ENCODE data around the gene GAPT. TPM values are rescaled to one million over a fixed set of nuclear protein-coding genes. Genes with fewer than 3 reads are reported as not detected.

Gene GAPT
- total RNA-seq, result not detected in 2 replicates

DNA sequence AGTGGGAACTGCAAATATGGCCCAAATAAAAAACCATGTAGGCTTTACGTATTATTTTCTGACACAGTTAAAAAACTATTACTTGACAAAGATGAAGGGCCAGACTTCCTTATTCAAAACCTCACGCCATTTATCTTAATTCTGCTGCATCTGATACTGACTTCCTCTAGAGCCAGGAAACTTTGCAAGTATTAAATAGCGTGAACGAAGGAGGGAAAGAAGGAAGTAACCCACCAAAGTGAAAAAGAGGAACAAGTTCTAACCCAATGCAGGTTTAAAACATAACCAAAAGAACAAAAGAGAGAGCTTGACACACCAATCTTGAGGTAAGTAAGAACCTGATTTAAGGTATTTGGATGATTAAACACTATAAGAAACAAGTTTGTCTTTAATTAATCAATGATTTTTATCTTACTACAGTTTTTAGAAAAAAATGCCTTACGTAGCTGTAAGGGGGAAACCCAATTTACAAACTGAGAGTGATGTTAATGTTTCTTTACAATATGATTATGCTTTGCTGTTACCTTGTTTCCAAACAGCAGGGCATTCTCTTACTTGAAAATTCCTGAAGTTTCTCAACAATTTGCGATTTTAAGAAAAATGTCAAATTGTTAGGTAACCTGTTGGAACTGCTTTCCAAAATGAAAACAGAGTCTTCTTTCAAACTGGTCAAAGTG is at the start of gene GAPT:
Gene GAPT (plus strand): TSS at position 220 of the 677 bp plus-strand sequence. CDS start 3,102 bp downstream, outside the sequence.
- no peak for DNase-seq (ENCODE audit: low spot score)
- H3K9me3 Mint-ChIP-seq, result no peaks in the 10 kb centered on the region
- intact Hi-C loops (cut with micrococcal nuclease), result no loop called here
- H3K27ac Mint-ChIP-seq, result no peak within 1 kb of the TSS
- peaks cover 22% of the 10 kb centered on the region for H3K27me3 Mint-ChIP-seq (ENCODE audit: insufficient read depth)
- no peaks in the 10 kb centered on the region for H3K36me3 Mint-ChIP-seq (ENCODE audit: low read depth)
- H3K4me1 Mint-ChIP-seq (ENCODE audit: low read depth), result no peaks in the 10 kb centered on the region
- H3K4me3 Mint-ChIP-seq, result no peak within 1 kb of the TSS

DNA sequence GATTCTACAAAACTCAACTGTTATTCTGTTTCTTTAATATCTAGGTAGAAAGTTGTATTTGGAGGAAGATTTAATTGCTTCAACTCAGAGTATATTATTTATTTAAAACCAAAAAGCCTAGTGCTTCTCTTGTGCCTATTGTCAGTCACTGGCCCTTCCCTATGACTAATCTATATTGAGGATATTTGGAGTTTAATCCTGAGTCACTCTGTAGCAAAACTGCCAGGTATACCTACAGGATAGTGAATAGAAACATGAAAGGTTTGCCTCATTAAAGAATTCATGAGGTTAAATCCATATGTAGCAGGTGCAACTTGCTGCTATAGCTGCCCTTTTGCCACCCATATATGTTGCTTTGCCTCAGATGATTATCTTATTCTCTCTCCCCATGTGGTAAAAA is 46.4 kb upstream of the GAPT start:
- H3K27ac Mint-ChIP-seq, result no peak overlapping the region
- no peak for DNase-seq (ENCODE audit: low spot score)
- peaks cover 13% of the 10 kb centered on the region for H3K27me3 Mint-ChIP-seq (ENCODE audit: insufficient read depth)
- H3K4me3 Mint-ChIP-seq, result no peak overlapping the region
- intact Hi-C loops (cut with micrococcal nuclease), result no loop called here
- H3K4me1 Mint-ChIP-seq (ENCODE audit: low read depth), result no peaks in the 10 kb centered on the region
- H3K36me3 Mint-ChIP-seq (ENCODE audit: low read depth), result no peaks in the 10 kb centered on the region
- H3K9me3 Mint-ChIP-seq, result no peaks in the 10 kb centered on the region

GRCh38 chr5:58446024-58446423 is 45.2 kb upstream of the GAPT start:
- H3K36me3 Mint-ChIP-seq (ENCODE audit: low read depth), result no peaks in the 10 kb centered on the region
- no peak for DNase-seq (ENCODE audit: low spot score)
- H3K4me3 Mint-ChIP-seq, result no peak overlapping the region
- H3K9me3 Mint-ChIP-seq, result no peaks in the 10 kb centered on the region
- H3K4me1 Mint-ChIP-seq (ENCODE audit: low read depth), result no peaks in the 10 kb centered on the region
- H3K27ac Mint-ChIP-seq, result no peak overlapping the region
- peaks cover 13% of the 10 kb centered on the region for H3K27me3 Mint-ChIP-seq (ENCODE audit: insufficient read depth)
- intact Hi-C loops (cut with micrococcal nuclease), result no loop called here

- no peak for DNase-seq (ENCODE audit: low spot score)
- intact Hi-C loops (cut with micrococcal nuclease), result no loop called here
- Mint-ChIP-seq H3K36me3 (ENCODE audit: low read depth) (no peaks in the 10 kb centered on the region), H3K4me1 (ENCODE audit: low read depth) (no peaks in the 10 kb centered on the region), H3K27me3 (ENCODE audit: insufficient read depth) (peaks cover 14% of the 10 kb centered on the region), H3K4me3 (no peak overlapping the region), H3K27ac (no peak overlapping the region), H3K9me3 (no peaks in the 10 kb centered on the region)
Observed at GRCh38 chr5:58447226-58447625, 44.0 kb upstream of the GAPT start.

DNA sequence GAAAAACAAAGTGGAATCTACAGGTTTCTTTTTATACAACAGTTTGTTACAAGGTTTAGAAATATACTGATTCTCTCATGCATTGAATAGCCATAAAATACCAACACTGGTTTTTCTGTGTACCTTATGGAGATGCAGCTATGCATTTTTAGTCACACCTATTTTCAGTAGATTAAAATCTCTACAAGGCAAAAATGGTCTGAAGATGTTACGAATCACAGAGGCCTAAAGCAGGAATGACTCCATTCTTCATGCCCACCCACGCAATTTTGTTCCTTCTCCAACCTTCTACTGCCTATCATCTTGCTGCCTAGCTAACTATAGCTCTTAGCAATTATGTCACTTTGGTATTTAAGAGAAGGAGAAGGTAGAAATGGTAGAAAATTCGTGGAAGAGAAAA is 41.2 kb upstream of the GAPT start:
- Mint-ChIP-seq H3K27ac (no peak overlapping the region), H3K4me3 (no peak overlapping the region), H3K9me3 (no peaks in the 10 kb centered on the region), H3K27me3 (ENCODE audit: insufficient read depth) (peaks cover 19% of the 10 kb centered on the region), H3K36me3 (ENCODE audit: low read depth) (peaks cover 5% of the 10 kb centered on the region), H3K4me1 (ENCODE audit: low read depth) (no peaks in the 10 kb centered on the region)
- no peak for DNase-seq (ENCODE audit: low spot score)
- intact Hi-C loops (cut with micrococcal nuclease), result no loop called here

GRCh38 chr5:58450811-58451629 is 40.2 kb upstream of the GAPT start:
- H3K27ac Mint-ChIP-seq, result no peak overlapping the region
- H3K4me3 Mint-ChIP-seq, result no peak overlapping the region
- intact Hi-C loops (cut with micrococcal nuclease), result no loop called here

GRCh38 chr5:58451732-58452565 is 39.3 kb upstream of the GAPT start:
- intact Hi-C loops (cut with micrococcal nuclease), result no loop called here

More at GRCh38 chr5:58450811-58451629, 40.2 kb upstream of the GAPT start:
- H3K27me3 Mint-ChIP-seq (ENCODE audit: insufficient read depth), result peaks cover 21% of the 10 kb centered on the region
- no peak for DNase-seq (ENCODE audit: low spot score)
- peaks cover 9% of the 10 kb centered on the region for H3K36me3 Mint-ChIP-seq (ENCODE audit: low read depth)
- no peaks in the 10 kb centered on the region for H3K9me3 Mint-ChIP-seq
- H3K4me1 Mint-ChIP-seq (ENCODE audit: low read depth), result no peaks in the 10 kb centered on the region

GRCh38 chr5:58452566-58453258 is 38.5 kb upstream of the GAPT start:
- DNase-seq (ENCODE audit: low spot score), result no peak
- intact Hi-C loops (cut with micrococcal nuclease), result no loop called here
- peaks cover 22% of the 10 kb centered on the region for H3K27me3 Mint-ChIP-seq (ENCODE audit: insufficient read depth)
- no peaks in the 10 kb centered on the region for H3K4me1 Mint-ChIP-seq (ENCODE audit: low read depth)
- no peak overlapping the region for H3K27ac Mint-ChIP-seq
- peaks cover 10% of the 10 kb centered on the region for H3K36me3 Mint-ChIP-seq (ENCODE audit: low read depth)
- no peak overlapping the region for H3K4me3 Mint-ChIP-seq
- no peaks in the 10 kb centered on the region for H3K9me3 Mint-ChIP-seq

More at GRCh38 chr5:58451732-58452565, 39.3 kb upstream of the GAPT start:
- Mint-ChIP-seq H3K9me3 (no peaks in the 10 kb centered on the region), H3K4me3 (no peak overlapping the region), H3K27ac (no peak overlapping the region), H3K27me3 (ENCODE audit: insufficient read depth) (peaks cover 22% of the 10 kb centered on the region), H3K4me1 (ENCODE audit: low read depth) (no peaks in the 10 kb centered on the region), H3K36me3 (ENCODE audit: low read depth) (peaks cover 10% of the 10 kb centered on the region)
- DNase-seq (ENCODE audit: low spot score), result no peak

DNA sequence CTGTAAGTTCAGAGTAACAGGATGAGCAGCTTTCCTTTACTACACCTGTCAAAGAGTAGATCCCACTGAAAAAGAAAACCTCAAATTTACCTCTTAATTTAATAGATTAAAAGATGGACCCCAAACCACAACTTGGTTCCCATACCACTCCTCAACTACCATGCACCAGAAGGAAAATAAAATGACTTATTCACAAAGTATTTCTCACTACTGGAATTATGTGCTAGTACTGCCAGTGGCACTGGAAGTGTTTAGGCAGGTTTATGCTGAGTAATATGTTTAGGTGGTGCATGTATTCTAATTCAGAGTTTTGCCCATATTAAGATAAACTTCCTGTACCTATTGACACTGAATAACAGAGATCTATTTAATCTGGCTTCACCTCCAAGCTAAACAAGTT is 37.9 kb upstream of the GAPT start:
- intact Hi-C loops (cut with micrococcal nuclease), result no loop called here
- Mint-ChIP-seq H3K27ac (no peak overlapping the region), H3K36me3 (ENCODE audit: low read depth) (peaks cover 10% of the 10 kb centered on the region), H3K4me3 (no peak overlapping the region), H3K27me3 (ENCODE audit: insufficient read depth) (peaks cover 27% of the 10 kb centered on the region), H3K4me1 (ENCODE audit: low read depth) (no peaks in the 10 kb centered on the region), H3K9me3 (no peaks in the 10 kb centered on the region)
- DNase-seq (ENCODE audit: low spot score), result no peak

DNA sequence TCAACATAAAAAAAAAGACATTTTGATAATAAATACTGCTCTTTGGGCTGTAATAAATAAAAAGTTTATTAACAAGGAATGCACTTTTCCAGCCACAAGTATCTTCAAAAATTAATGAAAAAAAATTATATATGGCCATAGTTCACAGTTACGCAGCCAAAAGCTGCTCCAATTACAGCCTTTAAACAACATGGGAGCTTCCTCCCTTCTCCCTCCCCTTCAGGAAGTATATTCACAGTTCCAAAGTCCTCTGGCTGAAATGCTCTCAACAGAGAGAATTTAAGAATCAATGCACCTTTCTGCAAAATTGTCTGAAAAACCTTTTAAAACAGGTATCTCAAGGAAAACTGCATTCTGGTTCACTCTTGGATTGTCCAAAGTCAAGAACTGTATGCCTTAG is 37.2 kb upstream of the GAPT start:
- H3K4me1 Mint-ChIP-seq (ENCODE audit: low read depth), result peaks cover 6% of the 10 kb centered on the region
- H3K27ac Mint-ChIP-seq, result no peak overlapping the region
- no peak for DNase-seq (ENCODE audit: low spot score)
- peaks cover 30% of the 10 kb centered on the region for H3K27me3 Mint-ChIP-seq (ENCODE audit: insufficient read depth)
- intact Hi-C loops (cut with micrococcal nuclease), result no loop called here
- H3K9me3 Mint-ChIP-seq, result no peaks in the 10 kb centered on the region
- H3K36me3 Mint-ChIP-seq (ENCODE audit: low read depth), result peaks cover 10% of the 10 kb centered on the region
- H3K4me3 Mint-ChIP-seq, result no peak overlapping the region

DNA sequence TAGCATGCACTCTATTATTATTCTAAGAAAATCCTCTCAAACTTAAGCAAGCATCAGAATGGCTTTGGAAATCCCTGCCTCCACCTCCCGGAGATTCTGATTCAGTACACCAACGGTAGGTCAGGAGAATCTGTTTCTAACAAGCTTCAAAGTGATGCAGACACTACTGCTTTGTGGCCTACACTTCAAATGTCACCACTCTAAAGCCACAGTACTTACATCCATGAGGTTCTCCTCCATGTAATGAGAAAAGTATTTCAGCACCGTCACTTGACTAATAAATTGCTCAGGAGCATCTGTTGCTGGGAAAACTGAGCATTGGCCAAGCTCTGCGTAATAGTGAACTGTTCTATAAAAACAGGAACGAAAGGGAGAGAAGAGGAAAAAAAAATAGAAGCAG is 36.2 kb upstream of the GAPT start:
- Mint-ChIP-seq H3K27me3 (ENCODE audit: insufficient read depth) (peaks cover 29% of the 10 kb centered on the region), H3K9me3 (no peaks in the 10 kb centered on the region), H3K4me3 (no peak overlapping the region), H3K27ac (no peak overlapping the region), H3K36me3 (ENCODE audit: low read depth) (peaks cover 10% of the 10 kb centered on the region), H3K4me1 (ENCODE audit: low read depth) (peaks cover 8% of the 10 kb centered on the region)
- no peak for DNase-seq (ENCODE audit: low spot score)
- intact Hi-C loops (cut with micrococcal nuclease), result no loop called here

DNA sequence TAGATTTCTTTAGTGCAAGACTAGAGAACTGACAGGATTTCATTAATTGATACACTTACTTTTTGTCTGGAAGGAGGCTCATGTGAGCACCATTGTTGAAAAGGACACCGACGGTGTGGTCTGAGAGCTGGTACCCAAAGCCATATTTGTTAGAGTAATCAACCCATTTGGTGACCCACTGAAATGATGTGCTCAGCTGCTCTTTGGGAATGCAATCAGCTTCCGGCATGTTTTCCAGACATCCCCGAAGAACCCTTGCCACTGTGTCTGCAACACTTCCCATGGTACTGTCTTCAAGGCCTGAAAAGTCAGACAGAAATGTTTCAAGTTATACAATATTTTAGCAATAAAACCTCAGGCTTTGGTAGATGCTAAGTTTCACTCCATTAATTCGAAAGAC is 35.8 kb upstream of the GAPT start:
- peaks cover 8% of the 10 kb centered on the region for H3K4me1 Mint-ChIP-seq (ENCODE audit: low read depth)
- H3K36me3 Mint-ChIP-seq (ENCODE audit: low read depth), result peaks cover 10% of the 10 kb centered on the region
- peaks cover 29% of the 10 kb centered on the region for H3K27me3 Mint-ChIP-seq (ENCODE audit: insufficient read depth)
- no peaks in the 10 kb centered on the region for H3K9me3 Mint-ChIP-seq
- no peak for DNase-seq (ENCODE audit: low spot score)
- intact Hi-C loops (cut with micrococcal nuclease), result no loop called here
- no peak overlapping the region for H3K4me3 Mint-ChIP-seq
- H3K27ac Mint-ChIP-seq, result no peak overlapping the region
